GM13977 (cell line): ENCODE measurements around the gene MACROD2.
A peak's percentile ranks its signal among the peaks of the same experiment; 100 is the strongest.

Source experiments
- DNase-seq: peaks from one replicate; pipeline ENCODE4 v3.0.0; 2012; ENCODE audit warnings: low spot score
- CTCF ChIP-seq: IDR thresholded peaks from 2 replicates; pipeline ENCODE4 v1.5.1; 2012; ENCODE audit warnings: mild to moderate bottlenecking, control low read depth; ENCODE audit not compliant: insufficient read depth; ENCODE audit errors: extremely low read depth, missing control alignments
- in situ Hi-C: fragments of 300-500 bp; cut with MboI; formaldehyde crosslinking; loops from one replicate; pipeline ENCODE4 v1.12.0; 2022; ENCODE audit warnings: low sequenced_read_pairs, low pct_unique_long_range_greater_than_20kb, mixed read lengths, inconsistent platforms; ENCODE audit not compliant: unreplicated experiment

MACROD2 gene

GRCh38 chr20:15842872-15843271 is 1847.6 kb downstream of the MACROD2 start:
- DNase-seq: no peak
- TF ChIP-seq CTCF: peak; percentile 30
- in situ Hi-C loops: no loop called here

GRCh38 chr20:15843777-15844176 is 1848.5 kb downstream of the MACROD2 start:
- in situ Hi-C loops: no loop called here
- DNase-seq: no peak
- TF ChIP-seq CTCF: no peak

- no peak for TF ChIP-seq CTCF
- in situ Hi-C loops: no loop called here
- no peak for DNase-seq
These were observed 1852.0 kb downstream of the MACROD2 start for GRCh38 chr20:15847196-15847784.

- in situ Hi-C loops: no loop called here
- no peak for DNase-seq
These were observed 1852.8 kb downstream of the MACROD2 start for GRCh38 chr20:15848126-15848525.

GRCh38 chr20:15848995-15849610 is 1853.8 kb downstream of the MACROD2 start:
- in situ Hi-C loops: no loop called here
- DNase-seq: no peak
- TF ChIP-seq CTCF: no peak

More at GRCh38 chr20:15848126-15848525, 1852.8 kb downstream of the MACROD2 start:
- no peak for TF ChIP-seq CTCF

- in situ Hi-C loops: no loop called here
- DNase-seq: no peak
- no peak for TF ChIP-seq CTCF
These were observed 1856.4 kb downstream of the MACROD2 start for GRCh38 chr20:15851576-15852215.
